K562 (cell line): ENCODE measurements around the gene HINT3. TPM values are rescaled to one million over a fixed set of nuclear protein-coding genes. Genes with fewer than 3 reads are reported as not detected.
A peak's percentile ranks its signal among the peaks of the same experiment; 100 is the strongest.

Experiments
- REST ChIP-seq, 2 experiments: fragments of 450-650 bp; formaldehyde crosslinking in 1 of 2; IDR thresholded peaks; 2 replicates each; pipeline versions ENCODE4 v1.4.0 to v1.6.1; 2014 to 2020; ENCODE audit warnings: mild to moderate bottlenecking in 2 of 2, borderline replicate concordance in 1 of 2, low read depth in 1 of 2
- polyA plus RNA-seq, 8 experiments: library from polyadenylated mRNA; depleted of rRNA in 4 of 8; stranded (reverse) in 5 of 8; unstranded in 3 of 8; fragments of >200 nt; fragmentation: Nextera tagmentation in 2 of 8; fragmentation: Illumina TruSeq in 1 of 8; extraction: Ambion mirVana in 2 of 8; extraction: Trizol in 1 of 8; gene quantifications; 2 replicates each; pipeline versions ENCODE4 v1.2.1 to v1.2.3, GENCODE V29; 2011 to 2014; ENCODE audit warnings: inconsistent platforms in 1 of 8, missing spikeins in 1 of 8
- total RNA-seq, 7 experiments: library from RNA; depleted of rRNA in 6 of 7; stranded (reverse); fragments of >200 nt in 6 of 7; fragmentation: Illumina TruSeq in 2 of 7; extraction: Trizol in 2 of 7; gene quantifications; 2 replicates each; pipeline versions ENCODE4 v1.2.1 to v1.2.3, GENCODE V29; 2011 to 2021; ENCODE audit warnings: low replicate concordance in 1 of 7

HINT3 gene
- total and polyA plus RNA-seq, 9 of the 15 experiments (the other 6 are each of a cell fraction or from before 2014, with no cell fraction given) = 1.4 to 16.6 (median 10.8) TPM

GRCh38 chr6:125995972-125996580 is 39.5 kb downstream of the HINT3 start (continued):
- peak; percentile 66; the same call in 1 of the 2 replicates for TF ChIP-seq REST (IDR thresholded peaks at IDR 0.05; ENCODE audit: borderline replicate concordance)
- no peak for TF ChIP-seq REST (CRISPR knock-in tag; IDR thresholded peaks at IDR 0.05; ENCODE audit: low read depth)
